Stomach (tissue), 9 donors: Measurements from ENCODE around the gene M1AP. TPM values are rescaled to one million over a fixed set of nuclear protein-coding genes. Genes with fewer than 3 reads are reported as not detected.

ENCODE experiments used
- DNase-seq, 2 donors: peaks; one replicate each; pipeline versions ENCODE4 v3.0.0 to v3.0.0-alpha.2; 2013 to 2019
- H3K27ac ChIP-seq, 5 donors: fragments of 200-600 bp in 4 of 5; sonication (generic) in 4 of 5; one replicate each; pipeline ENCODE4 v1.5.1; 2013 to 2019; ENCODE audit warnings: mild to moderate bottlenecking in 1 of 5, moderate library complexity in 1 of 5
- H3K27me3 ChIP-seq, 3 donors: fragments of 200-600 bp; sonication (generic); one replicate each; pipeline ENCODE4 v1.5.1; 2017 to 2019; ENCODE audit warnings: mixed run types in 1 of 3
- H3K36me3 ChIP-seq, 4 donors: fragments of 200-600 bp; sonication (generic); 1 replicate in 3 of 4; 2 replicates in 1 of 4; pipeline ENCODE4 v1.5.1; 2016 to 2019
- H3K4me1 ChIP-seq, 4 donors: fragments of 200-600 bp; sonication (generic); one replicate each; pipeline ENCODE4 v1.5.1; 2016 to 2019
- H3K4me3 ChIP-seq, 4 donors: fragments of 200-600 bp; sonication (generic) in 3 of 4; one replicate each; pipeline ENCODE4 v1.5.1; 2016 to 2019; ENCODE audit warnings: mild to moderate bottlenecking in 1 of 4
- H3K9me3 ChIP-seq, 4 donors: fragments of 200-600 bp; sonication (generic); one replicate each; pipeline ENCODE4 v1.5.1; 2016 to 2019
- EP300 ChIP-seq: sonication (generic); formaldehyde crosslinking; IDR thresholded peaks from one replicate; pipeline ENCODE4 v1.6.1; 2017; ENCODE audit warnings: antibody characterized with exemption
- POLR2A ChIP-seq, 4 donors: fragments of 450-650 bp; IDR thresholded peaks; one replicate each; pipeline ENCODE4 v1.6.1; 2016; ENCODE audit warnings: antibody characterized with exemption in 4 of 4, control low read depth in 2 of 4, mild to moderate bottlenecking in 1 of 4, moderate library complexity in 1 of 4
- POLR2AphosphoS5 ChIP-seq, 3 donors: sonication (generic); formaldehyde crosslinking; IDR thresholded peaks; one replicate each; pipeline ENCODE4 v1.6.1; 2016; ENCODE audit warnings: antibody characterized with exemption in 3 of 3
- WGBS, 5 donors: extraction: QIAGEN DNeasy Blood & Tissue Kit in 3 of 5; methylation state at CpG; one replicate each; pipeline versions ENCODE4 v1.1.5 to v1.1.7; 2013 to 2018; 5-methylcytosine and 5-hydroxymethylcytosine counted together
- intact Hi-C: fragments of 100-400 bp; cut with DNase I; formaldehyde crosslinking; loops from one replicate; pipeline ENCODE4 v1.15.1; 2023; ENCODE audit warnings: low total_unique reads
- polyA plus RNA-seq, 3 donors: library from polyadenylated mRNA; stranded (reverse); fragments of 200-250 nt; gene quantifications; one replicate each; pipeline ENCODE4 v1.2.3, GENCODE V29; 2013
- total RNA-seq, 5 donors: library from RNA; depleted of rRNA; stranded (reverse); fragments of >200 nt; gene quantifications; one replicate each; pipeline versions ENCODE4 v1.1.0 to v1.2.3, GENCODE V29; 2014 to 2016
- TF ChIP-seq, protein P1 (sequence below), 7 experiments: fragments of 450-650 bp in 4 of 7; fragments of 200-600 bp in 3 of 7; sonication (generic) in 3 of 7; IDR thresholded peaks; one replicate each; pipeline ENCODE4 v1.5.1; 2016 to 2019; ENCODE audit warnings: antibody characterized with exemption in 7 of 7, control low read depth in 2 of 7, mild to moderate bottlenecking in 1 of 7
- donor health status: healthy with polysubstance abuse.
- donor health status: Bipolar disorder and iron deficiency.
- donor health status: healthy.

The M1AP gene
- total and polyA plus RNA-seq, 8 donors, result 0.18 to 27.1 (median 0.31) TPM; not detected in 3

DNA sequence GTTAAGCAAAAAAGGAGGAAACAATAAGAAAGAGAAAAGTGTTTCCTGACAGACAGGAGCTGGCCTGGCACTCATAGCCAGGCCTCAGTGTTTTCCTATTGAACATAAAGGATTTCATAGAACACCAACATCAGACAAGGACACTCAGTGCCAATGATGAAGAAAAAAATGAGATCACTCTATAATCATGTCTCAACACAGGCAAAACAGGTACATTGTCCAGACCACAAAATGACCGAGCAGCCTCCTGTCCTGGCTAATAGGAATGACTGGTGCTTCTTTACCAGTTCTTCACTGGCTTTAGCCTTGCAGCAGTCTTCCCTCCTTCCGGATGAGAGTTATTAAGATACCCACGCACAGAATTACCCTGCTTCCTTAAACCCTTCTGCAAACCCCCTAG, 41.5 kb upstream of the M1AP start:
- Histone ChIP-seq H3K36me3 (no peaks in the 10 kb centered on the region), H3K4me3 (no peak overlapping the region), H3K4me1 (peaks cover 0 to 15% (median 0%) of the 10 kb centered on the region in 4 donors), H3K27ac (no peak overlapping the region), H3K9me3 (no peaks in the 10 kb centered on the region), H3K27me3 (peaks cover 0 to 3% (median 0%) of the 10 kb centered on the region in 3 donors)
- TF ChIP-seq POLR2AphosphoS5 (IDR thresholded peaks at IDR 0.05) (no peak), POLR2A (IDR thresholded peaks at IDR 0.05) (no peak), EP300 (no peak)
- TF ChIP-seq, protein P1, sequence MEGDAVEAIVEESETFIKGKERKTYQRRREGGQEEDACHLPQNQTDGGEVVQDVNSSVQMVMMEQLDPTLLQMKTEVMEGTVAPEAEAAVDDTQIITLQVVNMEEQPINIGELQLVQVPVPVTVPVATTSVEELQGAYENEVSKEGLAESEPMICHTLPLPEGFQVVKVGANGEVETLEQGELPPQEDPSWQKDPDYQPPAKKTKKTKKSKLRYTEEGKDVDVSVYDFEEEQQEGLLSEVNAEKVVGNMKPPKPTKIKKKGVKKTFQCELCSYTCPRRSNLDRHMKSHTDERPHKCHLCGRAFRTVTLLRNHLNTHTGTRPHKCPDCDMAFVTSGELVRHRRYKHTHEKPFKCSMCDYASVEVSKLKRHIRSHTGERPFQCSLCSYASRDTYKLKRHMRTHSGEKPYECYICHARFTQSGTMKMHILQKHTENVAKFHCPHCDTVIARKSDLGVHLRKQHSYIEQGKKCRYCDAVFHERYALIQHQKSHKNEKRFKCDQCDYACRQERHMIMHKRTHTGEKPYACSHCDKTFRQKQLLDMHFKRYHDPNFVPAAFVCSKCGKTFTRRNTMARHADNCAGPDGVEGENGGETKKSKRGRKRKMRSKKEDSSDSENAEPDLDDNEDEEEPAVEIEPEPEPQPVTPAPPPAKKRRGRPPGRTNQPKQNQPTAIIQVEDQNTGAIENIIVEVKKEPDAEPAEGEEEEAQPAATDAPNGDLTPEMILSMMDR (IDR thresholded peaks at IDR 0.05), result no peak
- WGBS, 5 donors, result 64 to 76% (median 72%) methylated on average over 3 of the region's 3 CpGs
- intact Hi-C loops, result no loop called here
- no peak for DNase-seq

DNA sequence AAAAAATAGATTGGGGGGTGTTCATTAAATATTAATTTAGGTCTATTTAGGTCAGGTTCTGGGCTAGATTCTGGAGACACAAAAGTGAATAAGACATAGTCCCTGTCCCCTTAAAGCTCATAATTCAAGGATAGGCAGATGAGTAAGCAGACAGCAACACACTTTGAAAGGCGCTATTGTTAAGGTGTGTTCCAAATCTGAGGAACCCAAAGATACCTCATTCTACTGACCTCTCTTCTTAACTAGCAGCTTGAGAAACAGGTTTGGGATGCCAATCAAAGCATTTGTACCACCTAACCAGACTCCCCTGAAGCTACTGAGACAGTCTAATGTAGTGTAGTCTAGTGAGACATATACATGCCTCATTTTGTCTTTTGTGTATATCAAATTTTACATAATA, 40.8 kb upstream of the M1AP start:
- H3K4me3 ChIP-seq, result no peak overlapping the region
- intact Hi-C loops, result no loop called here

DNA sequence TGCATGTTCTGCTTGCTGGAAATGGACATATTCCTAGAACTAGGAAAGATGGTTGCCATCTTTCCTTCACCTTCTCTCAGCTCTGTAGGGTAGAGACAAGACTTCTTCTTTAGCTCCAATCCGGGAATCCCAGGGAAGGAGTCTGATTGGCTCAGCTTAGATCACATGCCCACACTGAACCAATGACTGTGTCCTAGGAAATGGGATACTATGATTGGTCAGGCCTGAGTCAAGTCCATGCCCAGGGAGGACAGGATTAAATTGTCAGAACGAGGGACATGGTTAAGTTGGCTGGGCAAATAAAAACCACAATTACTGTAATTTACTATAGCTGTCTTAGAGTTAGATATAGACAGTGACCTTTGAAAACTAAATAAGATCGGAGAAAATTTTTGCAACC, 37.3 kb upstream of the M1AP start:
- DNase-seq, result no peak
- Histone ChIP-seq H3K9me3 (no peaks in the 10 kb centered on the region), H3K4me1 (no peaks in the 10 kb centered on the region), H3K27me3 (peaks cover 0 to 3% (median 0%) of the 10 kb centered on the region in 3 donors), H3K36me3 (peaks cover under 1 to 11% (median 7%) of the 10 kb centered on the region in 4 donors), H3K27ac (no peak overlapping the region), H3K4me3 (no peak overlapping the region)
- TF ChIP-seq POLR2AphosphoS5 (IDR thresholded peaks at IDR 0.05) (no peak), POLR2A (IDR thresholded peaks at IDR 0.05) (no peak), EP300 (no peak)
- TF ChIP-seq, protein P1 (IDR thresholded peaks at IDR 0.05), result no peak
- intact Hi-C loops, result no loop called here
- WGBS, 5 donors, result 73 to 89% (median 85%) methylated on average over 3 of the region's 3 CpGs

More for the DNA sequence above, 40.8 kb upstream of the M1AP start:
- WGBS, 5 donors, result 76 to 86% (median 85%) methylated on average over 1 of the region's 1 CpG
- Histone ChIP-seq H3K4me1 (peaks cover 0 to 7% (median 0%) of the 10 kb centered on the region in 4 donors), H3K27ac (no peak overlapping the region), H3K27me3 (peaks cover 0 to 3% (median 0%) of the 10 kb centered on the region in 3 donors), H3K36me3 (no peaks in the 10 kb centered on the region), H3K9me3 (no peaks in the 10 kb centered on the region)
- TF ChIP-seq POLR2A (IDR thresholded peaks at IDR 0.05) (no peak), EP300 (no peak), POLR2AphosphoS5 (IDR thresholded peaks at IDR 0.05) (no peak)
- TF ChIP-seq, protein P1 (IDR thresholded peaks at IDR 0.05), result no peak
- DNase-seq, result no peak

DNA sequence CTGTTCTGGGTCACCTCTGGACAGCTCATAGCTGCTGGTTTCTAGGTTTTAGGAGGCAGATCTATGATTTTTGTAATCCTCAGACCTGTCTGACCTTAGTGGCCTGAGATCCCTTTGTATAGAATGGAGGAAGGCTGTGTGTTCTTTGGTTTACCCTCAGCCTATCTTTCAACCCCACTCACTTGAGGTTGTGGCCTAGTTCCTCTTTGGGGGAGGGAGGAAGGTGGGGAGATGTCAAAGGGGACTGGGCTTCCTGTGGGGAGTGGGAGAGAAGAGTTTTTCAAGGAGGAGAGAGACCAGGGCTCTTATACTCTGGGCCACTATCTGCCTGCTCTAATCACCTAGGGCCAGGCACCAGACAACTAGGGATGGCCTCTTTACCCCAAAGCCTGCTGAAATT, 34.4 kb upstream of the M1AP start:
- no peak for DNase-seq
- no peak overlapping the region for H3K4me3 ChIP-seq
- TF ChIP-seq, protein P1 (IDR thresholded peaks at IDR 0.05), result no peak
- TF ChIP-seq POLR2AphosphoS5 (IDR thresholded peaks at IDR 0.05), result no peak
- TF ChIP-seq POLR2A (IDR thresholded peaks at IDR 0.05), result no peak
- no peak for TF ChIP-seq EP300
- H3K4me1 ChIP-seq, result no peaks in the 10 kb centered on the region
- no peaks in the 10 kb centered on the region for H3K9me3 ChIP-seq
- peaks cover 9 to 38% (median 24%) of the 10 kb centered on the region in 4 donors for H3K36me3 ChIP-seq
- no peak overlapping the region for H3K27ac ChIP-seq
- intact Hi-C loops, result no loop called here
- H3K27me3 ChIP-seq, result no peaks in the 10 kb centered on the region
